ENCODE data around the gene ZNF343.
"Not testable (repeated sequence)": the region's sequence is repeated elsewhere in the genome, so short reads cannot be mapped to it uniquely, and the experiment has no call there.

ZNF343 gene

GRCh38 chr20:2508631-2509467 is at the start of gene ZNF343:
ZNF343 (minus strand) TSS chr20:2508915; CDS start chr20:2493895, 15,020 bp downstream.
- DNase-seq, result peak; percentile 89

- no peak for DNase-seq
Measured at GRCh38 chr20:2557873-2558580, 49.3 kb upstream of the ZNF343 start.

GRCh38 chr20:2545594-2545993 is 36.9 kb upstream of the ZNF343 start:
- DNase-seq, result no peak

DNA sequence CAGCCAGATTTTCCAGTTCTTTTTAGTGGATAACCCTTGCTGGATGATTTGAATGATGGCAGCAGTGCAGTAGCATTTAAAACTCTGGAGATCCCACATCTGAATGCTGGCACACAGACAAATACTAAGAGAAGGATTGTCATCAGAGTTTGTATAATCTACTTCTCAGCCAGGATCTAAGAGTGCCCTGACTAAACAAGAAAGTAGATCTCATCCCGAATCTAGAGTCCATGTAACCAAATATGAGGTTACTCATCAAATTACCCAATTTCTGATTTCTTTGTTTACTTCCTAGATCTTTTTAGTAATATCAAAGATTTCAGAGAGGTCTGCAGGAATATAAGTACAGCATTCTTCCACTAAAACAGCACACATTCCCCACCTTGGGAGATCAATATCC is 35.5 kb upstream of the ZNF343 start:
- DNase-seq, result no peak

- no peak for DNase-seq
Measured at GRCh38 chr20:2542361-2542760, 33.6 kb upstream of the ZNF343 start.

DNA sequence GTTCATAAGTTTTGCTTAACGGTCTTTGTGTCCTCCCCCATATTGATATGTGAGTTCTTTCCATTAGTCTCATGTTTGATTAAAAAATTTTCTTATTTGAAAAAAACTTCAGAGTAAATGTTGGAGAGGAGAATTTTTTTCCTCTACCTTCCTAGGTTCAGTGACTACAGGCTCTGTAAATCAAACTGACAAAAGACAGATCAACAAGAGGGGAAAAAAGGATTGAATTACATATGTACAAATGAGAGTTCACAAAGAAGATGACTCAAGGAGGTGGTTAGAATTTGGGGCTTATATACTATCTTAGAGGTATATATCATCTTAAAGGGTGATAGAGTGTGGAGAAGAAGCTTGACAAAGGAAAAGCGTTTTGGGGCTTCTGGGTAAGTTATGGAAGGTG is 33.2 kb upstream of the ZNF343 start:
- no peak for DNase-seq

GRCh38 chr20:2538931-2539720 is 30.4 kb upstream of the ZNF343 start:
- DNase-seq, result no peak

GRCh38 chr20:2538356-2538755 is 29.6 kb upstream of the ZNF343 start:
- DNase-seq, result no peak

GRCh38 chr20:2537101-2537500 is 28.4 kb upstream of the ZNF343 start:
- no peak for DNase-seq

DNA sequence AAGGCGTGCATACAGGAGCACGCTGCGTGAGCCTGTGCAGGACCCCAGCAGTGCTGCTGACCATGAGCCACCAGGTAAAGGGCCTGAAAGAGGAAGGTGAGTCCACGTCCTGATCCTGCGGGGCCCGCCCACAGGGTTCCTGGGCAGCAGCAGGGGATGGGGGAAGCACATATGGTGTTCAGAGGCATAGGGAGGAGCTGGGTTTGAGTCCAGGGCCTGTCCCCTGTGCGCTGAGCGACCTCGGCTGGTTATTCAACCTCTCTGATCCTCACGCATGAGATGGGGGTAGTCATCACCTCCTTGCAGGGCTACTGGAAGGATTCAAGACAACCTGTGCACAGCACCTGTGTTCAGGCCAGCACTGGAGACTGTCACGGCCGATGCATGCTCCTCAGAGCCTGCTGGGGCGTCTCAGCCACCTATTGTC is 27.9 kb upstream of the ZNF343 start, which contains the start of gene TMC2:
Gene TMC2, plus strand, starts transcription at position 14 of the 427 bp plus-strand sequence. Its CDS starts 49 bp downstream, at position 63.
- DNase-seq, result no peak

DNA sequence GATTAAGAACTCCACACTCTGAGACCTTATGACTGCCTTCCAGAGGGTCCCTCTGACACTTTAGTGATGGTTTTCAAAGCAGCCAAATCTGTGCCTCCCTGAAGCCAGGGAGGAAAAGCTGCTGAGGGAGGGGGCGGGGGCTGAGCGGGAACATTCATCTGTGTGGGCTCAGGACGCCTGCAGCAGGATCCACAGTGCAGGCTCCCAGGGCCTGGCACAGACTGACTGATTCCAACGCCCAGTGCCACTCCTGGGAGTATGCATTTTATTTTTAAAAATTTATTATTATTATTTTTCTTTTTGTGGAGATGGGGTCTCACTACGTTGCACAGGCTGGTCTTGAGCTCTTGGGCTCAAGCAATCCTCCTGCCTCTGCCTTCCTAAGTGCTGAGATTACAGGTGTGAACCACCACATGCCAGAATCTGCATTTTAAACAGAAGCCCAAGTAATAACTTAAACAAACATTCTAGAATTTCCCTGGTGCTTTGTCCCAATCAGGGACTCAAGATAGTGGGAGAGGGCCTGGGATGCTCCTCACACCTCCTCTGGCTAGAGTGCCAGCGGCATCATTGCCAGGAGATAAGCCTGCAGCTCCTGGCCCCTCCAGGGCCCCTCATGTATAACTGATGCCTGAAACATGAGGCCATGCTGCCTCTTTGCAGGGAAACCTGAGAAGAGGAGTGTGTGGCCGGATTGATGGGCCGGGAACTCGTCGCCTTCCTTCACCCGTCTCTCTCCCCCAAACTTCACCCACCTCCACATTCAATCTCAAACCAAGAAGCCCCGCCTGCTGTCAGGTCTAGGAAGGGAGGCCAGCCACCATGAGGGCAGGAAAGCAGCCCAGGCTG is 27.2 kb upstream of the ZNF343 start:
- DNase-seq, result no peak

GRCh38 chr20:2533118-2533517 is 24.4 kb upstream of the ZNF343 start:
- DNase-seq, result no peak

- no peak for DNase-seq
Measured at GRCh38 chr20:2528671-2529271, 20.1 kb upstream of the ZNF343 start.

- no peak for DNase-seq
Measured at GRCh38 chr20:2527762-2528161, 19.0 kb upstream of the ZNF343 start.

DNA sequence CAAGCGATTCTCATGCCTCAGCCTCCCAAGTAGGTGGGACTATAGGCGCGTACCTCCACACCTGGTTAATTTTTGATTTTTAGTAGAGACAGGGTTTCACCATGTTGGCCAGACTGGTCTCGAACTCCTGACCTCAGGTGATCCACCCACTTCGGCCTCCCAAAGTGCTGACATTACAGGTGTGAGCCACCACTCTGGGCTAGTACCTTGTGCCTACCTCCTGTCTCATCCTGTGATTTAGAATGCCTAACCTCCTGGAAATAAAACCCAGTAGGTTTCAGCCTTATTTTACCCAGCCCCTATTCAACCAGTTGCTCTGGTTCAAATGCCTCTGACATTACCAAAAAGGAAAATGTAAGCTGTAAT is 17.5 kb upstream of the ZNF343 start:
- not testable (repeated sequence) for DNase-seq

DNA sequence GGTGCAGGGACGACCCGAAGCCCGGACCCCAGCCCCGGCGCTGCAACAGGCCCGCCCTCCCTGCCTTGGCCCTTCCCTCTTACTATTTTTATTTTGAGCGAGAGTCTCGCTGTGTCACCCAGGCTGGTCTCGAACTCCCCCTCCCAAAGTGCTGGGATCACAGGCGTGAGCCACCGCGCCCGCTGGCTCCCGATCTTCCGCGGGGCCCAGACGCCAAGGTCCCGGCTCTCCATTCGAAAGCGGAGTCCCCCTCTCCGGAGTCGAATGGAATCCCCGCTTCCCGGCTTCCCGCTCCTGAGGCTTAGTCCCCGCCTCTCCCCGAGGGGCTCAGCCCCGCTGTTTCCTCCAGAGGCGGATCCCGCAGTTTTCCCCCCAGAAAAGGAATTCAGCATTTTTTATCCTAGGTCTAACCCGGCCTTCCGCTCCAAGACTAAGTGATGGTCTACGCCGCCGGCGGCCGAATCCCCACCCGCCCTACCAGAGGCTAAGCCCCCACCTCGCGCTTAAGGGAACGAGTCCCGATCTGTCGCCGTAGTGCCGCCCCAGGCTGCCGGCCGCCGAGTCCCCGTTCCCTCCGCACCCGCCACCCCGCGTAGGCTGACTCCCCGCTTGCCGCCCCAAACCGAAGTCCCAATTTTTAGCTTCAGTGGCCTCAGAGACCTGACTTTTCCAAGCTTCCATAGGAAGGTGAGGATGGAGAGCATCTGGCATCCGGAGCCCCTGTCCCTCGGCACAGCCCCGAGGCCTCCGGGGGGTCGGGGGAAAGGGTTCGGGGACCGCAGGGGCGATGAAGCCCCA is 16.2 kb upstream of the ZNF343 start:
- DNase-seq, result peak; percentile 71

GRCh38 chr20:2523919-2524708 is 15.4 kb upstream of the ZNF343 start:
- DNase-seq, result peak; percentile 82

GRCh38 chr20:2522826-2523429 is 14.2 kb upstream of the ZNF343 start:
- DNase-seq, result not testable (repeated sequence)
